NCI-H524 (cell line): ENCODE results near the gene MMADHC.

ENCODE experiments used
- DNase-seq, 2 experiments: peaks; one replicate each; lab custom pipeline; 2025; lab: John Stamatoyannopoulos, UW

Gene MMADHC

GRCh38 chr2:149587220-149587949 lies at the start of gene MMADHC:
TSS of gene MMADHC (minus strand) at chr2:149587775. CDS start at chr2:149587097, 678 bp downstream.
- DNase-seq = peak; percentile 87 to 97

DNA sequence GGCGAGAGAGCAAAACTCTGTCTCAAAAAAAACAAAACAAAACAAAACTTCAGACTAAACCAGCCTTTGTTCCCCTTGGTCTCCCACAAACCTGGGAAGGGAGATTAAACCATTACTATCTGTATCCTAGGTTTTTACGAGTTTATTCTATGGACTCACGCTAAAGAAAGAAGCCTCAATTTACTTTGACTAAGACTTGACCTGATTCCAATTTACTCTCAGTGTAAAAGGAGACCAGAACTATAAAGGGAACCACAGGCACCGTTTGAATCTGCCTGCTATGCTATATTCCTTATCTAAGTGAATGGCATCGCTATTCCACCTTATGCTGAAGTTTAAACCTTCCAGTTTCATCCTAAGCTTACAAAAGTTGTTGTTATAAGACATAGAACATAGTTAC lies 46.5 kb upstream of the MMADHC start:
- DNase-seq = no peak

DNA sequence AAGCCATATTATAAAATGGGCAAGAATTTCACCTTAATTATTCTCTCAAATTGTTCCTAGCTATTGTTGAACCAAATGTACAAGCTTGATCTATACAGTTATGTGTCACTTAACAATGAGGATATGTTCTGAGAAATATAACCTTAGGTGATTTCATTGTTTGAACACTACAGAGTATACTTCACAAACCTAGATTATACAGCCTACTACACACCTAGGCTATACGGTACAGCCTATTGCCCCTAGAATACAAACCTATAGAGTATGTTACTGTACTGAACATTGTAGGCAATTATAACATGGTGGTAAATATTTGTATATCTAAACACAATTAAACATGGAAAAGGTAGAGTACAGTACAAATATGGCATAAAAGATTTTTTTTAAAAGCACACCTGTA lies 42.9 kb upstream of the MMADHC start:
- DNase-seq = no peak

DNA sequence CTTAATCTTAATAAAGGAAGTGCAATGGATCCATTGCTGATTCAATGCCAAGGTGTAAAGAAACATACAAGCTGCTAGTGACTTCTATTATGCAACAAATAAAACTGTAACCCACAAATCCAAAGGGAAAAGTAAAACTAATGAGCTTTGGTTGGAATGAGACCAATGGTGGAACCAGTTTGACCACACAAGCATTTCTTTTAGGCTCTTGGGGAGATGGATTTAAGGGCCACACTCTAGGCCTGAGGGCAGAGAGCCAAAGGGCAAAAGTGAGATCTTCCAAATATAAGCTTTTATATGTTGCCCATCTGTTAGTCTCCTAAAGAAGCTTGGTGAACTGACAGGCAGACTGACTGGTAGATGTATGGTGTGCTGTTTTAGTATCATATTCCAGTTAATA lies 41.5 kb upstream of the MMADHC start:
- DNase-seq = peak in 1 of 2 experiments; percentile 43

GRCh38 chr2:149627111-149627801 lies 39.7 kb upstream of the MMADHC start:
- no peak for DNase-seq

GRCh38 chr2:149625671-149626070 lies 38.1 kb upstream of the MMADHC start:
- DNase-seq = no peak

DNA sequence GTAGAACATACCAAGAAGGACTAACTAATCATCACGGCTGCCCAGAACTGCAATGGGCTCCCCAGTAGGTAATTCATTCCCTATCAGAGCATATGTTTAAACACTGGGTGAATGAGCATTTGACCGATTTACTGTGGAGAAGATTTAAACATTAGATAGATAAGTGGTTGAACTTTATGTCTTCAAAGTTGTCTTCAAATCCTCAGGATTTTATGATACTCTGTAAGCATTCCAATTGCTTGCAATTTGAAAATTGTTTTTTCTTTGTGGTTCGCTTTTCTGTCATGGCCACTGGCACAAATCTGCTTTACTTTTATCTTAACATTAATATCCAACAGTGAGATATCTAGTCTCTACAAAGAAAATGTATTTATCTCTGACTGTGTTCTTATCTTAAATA lies 37.7 kb upstream of the MMADHC start:
- no peak for DNase-seq

GRCh38 chr2:149622343-149622742 lies 34.8 kb upstream of the MMADHC start:
- DNase-seq = no peak

DNA sequence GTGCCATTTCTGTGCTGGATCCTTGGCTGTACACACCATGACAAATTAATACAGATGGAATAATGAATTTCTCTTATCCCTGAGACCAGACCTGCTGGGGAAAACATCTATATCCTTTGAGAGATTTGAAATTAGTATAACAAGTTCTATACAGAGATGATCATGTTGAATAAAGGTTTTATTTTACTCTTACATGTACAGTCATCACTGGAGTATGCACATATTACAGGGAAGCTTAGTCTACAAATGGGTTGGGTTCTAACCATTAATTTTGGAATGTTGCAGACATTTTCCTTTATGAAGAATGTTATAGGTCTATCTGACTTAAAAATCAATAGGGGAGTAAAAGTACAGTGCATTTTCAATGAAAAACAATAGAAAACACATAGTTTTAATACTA lies 29.9 kb upstream of the MMADHC start:
- DNase-seq = no peak

- DNase-seq = no peak
Observed at GRCh38 chr2:149616681-149617456, 29.3 kb upstream of the MMADHC start.

DNA sequence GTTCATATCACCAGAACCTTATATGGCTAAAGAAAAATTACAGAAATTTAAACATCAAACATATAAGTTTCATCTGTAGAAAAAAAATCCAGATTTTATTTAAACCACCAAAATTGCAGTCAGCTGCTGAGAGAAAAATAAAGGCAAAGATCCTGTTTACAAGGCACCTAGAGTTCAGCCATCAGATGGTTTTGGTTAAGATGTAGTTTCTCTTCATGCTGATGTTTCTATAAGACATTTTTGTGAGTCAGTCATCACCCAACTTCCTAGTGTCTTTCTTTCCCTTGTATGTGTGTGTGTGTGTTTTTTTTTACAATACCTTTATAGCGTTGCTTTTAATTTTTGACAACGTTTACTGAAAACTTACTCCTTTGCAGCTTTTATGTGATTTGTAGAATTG lies 26.1 kb upstream of the MMADHC start:
- no peak for DNase-seq

GRCh38 chr2:149612122-149612521 lies 24.5 kb upstream of the MMADHC start:
- no peak for DNase-seq

DNA sequence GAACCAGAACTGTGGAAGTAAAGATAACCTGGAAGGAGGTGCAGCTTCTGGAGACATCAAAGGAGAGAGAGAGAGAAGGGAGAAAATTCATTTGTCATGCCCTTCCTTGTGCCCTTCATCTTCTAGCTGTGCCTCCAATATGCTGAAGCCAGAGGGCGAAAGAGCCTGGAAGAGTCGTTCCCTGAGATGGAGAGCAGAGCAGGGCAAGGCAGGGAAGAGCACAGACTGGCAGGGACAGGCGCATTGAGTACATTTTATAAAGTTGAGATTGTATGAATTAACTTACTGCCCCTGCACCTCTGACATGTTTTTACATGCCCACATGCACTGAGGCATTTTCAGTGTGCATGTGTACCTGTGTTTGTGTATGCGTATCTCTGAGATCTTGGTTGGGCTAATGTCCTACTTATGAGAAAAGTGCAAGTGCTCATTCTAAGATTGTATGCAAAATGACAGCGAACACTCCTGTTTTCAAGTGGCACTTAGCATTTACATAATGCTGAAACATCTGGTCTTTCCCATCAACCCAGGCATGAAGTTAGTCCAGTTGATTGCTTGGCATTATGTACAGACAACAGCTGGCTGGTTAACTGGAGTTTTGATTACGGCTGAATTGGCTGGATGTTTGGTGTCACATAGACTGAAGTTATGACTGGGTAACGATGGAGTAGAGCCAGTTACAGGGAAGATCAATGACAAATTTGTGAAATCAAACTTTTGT lies 23.7 kb upstream of the MMADHC start:
- peak; percentile 87 to 96 for DNase-seq

DNA sequence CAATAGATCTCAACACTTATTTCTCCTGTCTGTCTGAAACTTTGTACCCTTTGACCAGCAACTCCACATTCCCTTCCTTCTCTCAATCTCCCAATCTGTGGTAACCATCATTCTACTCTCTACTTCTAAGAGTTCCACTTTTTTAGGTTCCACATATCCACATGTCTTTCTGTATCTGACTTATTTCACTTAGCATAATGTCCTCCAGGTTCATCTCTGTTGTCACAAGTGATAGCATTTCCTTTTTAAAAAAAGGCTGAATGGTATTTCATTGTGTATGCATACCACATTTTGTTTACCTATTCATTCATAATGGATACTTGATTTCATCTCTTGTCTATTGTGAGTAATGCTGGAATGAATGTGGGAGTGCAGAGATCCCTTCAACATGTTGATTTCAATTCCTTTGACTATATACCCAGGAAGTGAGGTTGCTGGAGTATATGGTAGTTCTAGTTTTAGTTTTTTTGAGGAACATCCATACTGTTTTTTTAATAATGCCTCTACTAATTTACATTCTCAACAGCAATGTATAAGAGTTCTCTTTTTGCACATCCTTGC lies 18.8 kb upstream of the MMADHC start:
- no peak for DNase-seq

DNA sequence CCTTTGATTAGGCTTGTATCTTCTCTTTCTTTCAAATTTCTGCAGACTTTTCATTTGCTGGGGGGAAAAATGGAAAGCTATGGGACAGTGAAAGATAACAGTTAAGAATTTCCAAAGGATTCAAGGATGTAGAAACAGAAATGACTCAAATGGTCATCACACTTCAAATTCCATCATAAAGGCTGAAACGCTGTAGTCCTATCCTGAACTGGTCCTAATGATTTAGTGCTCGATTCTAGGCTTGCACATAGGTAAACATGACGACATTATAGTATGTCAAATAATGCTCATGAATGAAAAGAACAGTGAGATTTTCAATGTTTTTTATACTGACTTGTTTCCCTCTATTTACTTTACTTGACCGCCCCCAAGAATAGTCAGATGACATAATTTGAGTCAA lies 15.7 kb upstream of the MMADHC start:
- no peak for DNase-seq

GRCh38 chr2:149601141-149601796 lies 13.7 kb upstream of the MMADHC start:
- no peak for DNase-seq

DNA sequence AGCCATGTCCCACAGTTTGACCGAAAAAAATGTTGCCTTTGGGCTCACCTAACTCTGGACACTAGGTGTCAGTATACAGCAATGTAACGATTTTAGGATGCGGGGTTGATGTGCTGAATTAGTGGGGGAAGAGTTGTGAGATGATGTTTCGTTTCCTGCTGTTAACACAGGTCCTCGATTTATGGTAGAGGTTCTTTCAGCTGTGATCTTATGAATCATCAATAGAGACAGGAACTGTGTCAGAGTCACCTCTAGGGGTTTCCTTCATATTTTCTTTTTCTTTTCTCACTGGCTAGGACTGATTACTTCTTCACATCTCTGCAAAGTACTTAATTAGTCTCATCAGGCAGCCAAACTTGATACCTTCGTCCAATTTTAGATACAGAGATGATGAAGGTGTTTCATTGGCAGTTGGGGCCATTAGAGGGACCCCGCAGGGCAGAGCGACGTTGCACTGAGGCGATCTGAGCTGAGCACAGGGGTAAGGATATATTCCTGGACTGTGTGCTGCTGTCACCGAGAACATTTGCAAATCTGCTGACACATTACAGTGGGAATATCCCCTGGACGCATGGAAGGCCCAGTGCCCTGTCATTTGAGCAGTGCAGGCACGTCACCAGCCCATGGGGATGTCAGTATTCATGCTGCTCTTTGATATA lies 10.2 kb upstream of the MMADHC start:
- DNase-seq = peak; percentile 40 to 84

GRCh38 chr2:149597050-149597667 lies 9.6 kb upstream of the MMADHC start:
- DNase-seq = no peak

DNA sequence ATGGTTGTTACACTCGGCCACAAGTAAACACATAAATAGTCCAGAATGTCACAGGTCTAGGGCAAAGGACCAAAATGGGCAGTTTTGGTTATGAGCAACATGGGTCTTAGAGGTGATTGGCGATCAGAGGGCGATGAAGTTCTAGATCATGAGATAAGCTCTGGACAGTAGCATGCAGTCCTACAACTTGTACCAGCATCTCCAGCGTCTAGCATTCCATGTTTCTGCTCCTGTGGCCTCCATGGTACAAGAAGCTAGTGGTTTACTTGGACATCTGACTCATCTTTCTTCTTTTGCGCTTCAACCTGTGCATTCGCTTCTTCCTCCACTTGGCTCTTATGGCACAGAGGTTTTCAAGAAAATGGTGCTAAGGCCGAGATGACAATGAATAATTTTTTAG lies 8.9 kb upstream of the MMADHC start:
- DNase-seq = no peak
